Prostate gland (tissue), 2 donors: ENCODE results near the gene SEH1L. TPM values are rescaled to one million over a fixed set of nuclear protein-coding genes. Genes with fewer than 3 reads are reported as not detected.
"Not testable (repeated sequence)": the region's sequence is repeated elsewhere in the genome, so short reads cannot be mapped to it uniquely, and the experiment has no call there.

Experiments used
- DNase-seq: peaks from one replicate; pipeline ENCODE4 v3.0.0-alpha.2; 2019; ENCODE audit warnings: low spot score
- H3K27ac ChIP-seq, 2 donors: fragments of 200-600 bp; sonication (generic); 2 replicates each; pipeline ENCODE4 v1.5.1; 2017 to 2019
- H3K27me3 ChIP-seq: fragments of 200-600 bp; sonication (generic); replicated peaks from 2 replicates; pipeline ENCODE4 v1.5.1; 2019; ENCODE audit not compliant: insufficient read depth
- H3K36me3 ChIP-seq, 2 donors: fragments of 200-600 bp; sonication (generic); 1 replicate in 1 of 2; 2 replicates in 1 of 2; pipeline versions ENCODE4 v1.5.1 to v1.8.1; 2017 to 2019
- H3K4me1 ChIP-seq: fragments of 200-600 bp; sonication (generic); replicated peaks from 2 replicates; pipeline ENCODE4 v1.5.1; 2019
- H3K4me3 ChIP-seq, 2 donors: fragments of 200-600 bp; sonication (generic); 2 replicates each; pipeline ENCODE4 v1.5.1; 2017 to 2019
- H3K9me3 ChIP-seq: fragments of 200-600 bp; sonication (generic); 2 replicates; pipeline ENCODE4 v1.5.1; 2017
- CTCF ChIP-seq, 4 experiments: fragments of 200-600 bp in 2 of 4; fragments of 450-650 bp in 2 of 4; sonication (generic) in 2 of 4; IDR thresholded peaks; 1 replicate in 3 of 4; 2 replicates in 1 of 4; pipeline ENCODE4 v1.5.1; 2016 to 2019; ENCODE audit warnings: antibody characterized with exemption in 4 of 4, mild to moderate bottlenecking in 2 of 4, moderate library complexity in 2 of 4
- POLR2A ChIP-seq: fragments of 450-650 bp; IDR thresholded peaks from one replicate; pipeline ENCODE4 v1.6.1; 2016; ENCODE audit warnings: antibody characterized with exemption, mild to moderate bottlenecking
- POLR2AphosphoS5 ChIP-seq: sonication (generic); formaldehyde crosslinking; IDR thresholded peaks from one replicate; pipeline ENCODE4 v1.6.1; 2017; ENCODE audit warnings: antibody characterized with exemption
- WGBS: methylation state at CpG from one replicate; pipeline ENCODE4 v1.1.5; 2018; 5-methylcytosine and 5-hydroxymethylcytosine counted together
- intact Hi-C: fragments of 100-400 bp; cut with DNase I; formaldehyde crosslinking; loops from one replicate; pipeline ENCODE4 v1.14.2; 2022
- total RNA-seq, 2 donors: library from RNA; depleted of rRNA; stranded (reverse); fragments of >200 nt; gene quantifications; one replicate each; pipeline ENCODE4 v1.1.0, GENCODE V29; 2016

SEH1L gene
- total RNA-seq, 2 donors from 2014 or later, result 35.9 to 46.6 TPM

DNA sequence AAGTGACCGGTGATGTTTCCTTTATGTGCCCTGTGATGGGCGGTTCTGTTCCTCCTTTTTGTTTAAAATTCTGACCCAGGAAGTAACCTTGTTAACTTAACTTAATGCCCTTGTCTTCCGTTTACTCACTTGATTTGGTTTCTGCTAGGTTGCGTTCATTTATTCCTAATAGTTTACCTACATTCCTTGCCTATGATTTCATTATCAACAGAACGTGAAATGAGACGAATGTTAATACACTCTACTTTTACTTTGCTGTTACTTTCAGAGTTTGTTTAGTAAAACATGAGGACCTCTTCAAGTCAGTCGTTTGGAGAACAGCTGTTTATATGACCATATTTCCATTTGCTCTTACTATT, 44.0 kb downstream of the SEH1L start:
- H3K4me1 ChIP-seq, result peaks cover 4% of the 10 kb centered on the region
- H3K27me3 ChIP-seq, result no peaks in the 10 kb centered on the region
- no peak for DNase-seq
- under 1% methylated on average over 7 of the region's 7 CpGs for WGBS
- intact Hi-C loops, result loop anchor here (2.0 to 10.0 kb wide), 4 partner anchors 43 to 273 kb away; partner anchors contain the start of genes PTPN2 and SEH1L
- peak overlapping the region; percentile 87 to 89 for H3K4me3 ChIP-seq
- no peaks in the 10 kb centered on the region for H3K9me3 ChIP-seq
- H3K36me3 ChIP-seq, result no peaks in the 10 kb centered on the region
- no peak for TF ChIP-seq POLR2A
- no peak for TF ChIP-seq POLR2AphosphoS5
- no peak for TF ChIP-seq CTCF (IDR thresholded peaks at IDR 0.05)
- H3K27ac ChIP-seq, result peak overlapping the region; percentile 85 to 86

DNA sequence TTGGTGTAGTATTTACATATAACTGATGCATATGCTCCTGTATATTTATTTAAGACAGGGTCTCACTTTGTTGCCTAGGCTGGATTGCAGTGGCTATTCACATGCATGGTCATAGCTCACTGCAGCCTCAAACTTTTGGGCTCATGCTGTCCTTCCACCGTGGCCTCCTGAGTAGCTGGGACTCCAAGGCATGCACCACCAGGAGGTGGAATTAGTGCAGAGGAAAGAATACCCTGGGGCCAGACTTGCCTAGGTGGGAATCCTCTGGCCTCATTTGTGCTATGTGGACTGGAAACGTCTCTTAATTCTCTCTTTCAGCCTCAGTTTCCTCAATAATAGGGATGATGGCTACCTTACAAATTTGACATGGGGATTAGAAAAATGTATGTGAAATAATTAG, 45.6 kb downstream of the SEH1L start:
- no peak for DNase-seq
- 84% methylated on average over 2 of the region's 2 CpGs for WGBS
- no peaks in the 10 kb centered on the region for H3K27me3 ChIP-seq
- H3K4me3 ChIP-seq, result no peak overlapping the region
- no peak overlapping the region for H3K27ac ChIP-seq
- H3K4me1 ChIP-seq, result peaks cover 4% of the 10 kb centered on the region
- no peak for TF ChIP-seq POLR2A
- no peak for TF ChIP-seq POLR2AphosphoS5
- no peak for TF ChIP-seq CTCF (IDR thresholded peaks at IDR 0.05)
- intact Hi-C loops, result loop anchor here (10.0 kb wide), 2 partner anchors 81 to 271 kb away; no protein-coding TSS in a partner anchor
- no peaks in the 10 kb centered on the region for H3K9me3 ChIP-seq
- H3K36me3 ChIP-seq, result no peaks in the 10 kb centered on the region

DNA sequence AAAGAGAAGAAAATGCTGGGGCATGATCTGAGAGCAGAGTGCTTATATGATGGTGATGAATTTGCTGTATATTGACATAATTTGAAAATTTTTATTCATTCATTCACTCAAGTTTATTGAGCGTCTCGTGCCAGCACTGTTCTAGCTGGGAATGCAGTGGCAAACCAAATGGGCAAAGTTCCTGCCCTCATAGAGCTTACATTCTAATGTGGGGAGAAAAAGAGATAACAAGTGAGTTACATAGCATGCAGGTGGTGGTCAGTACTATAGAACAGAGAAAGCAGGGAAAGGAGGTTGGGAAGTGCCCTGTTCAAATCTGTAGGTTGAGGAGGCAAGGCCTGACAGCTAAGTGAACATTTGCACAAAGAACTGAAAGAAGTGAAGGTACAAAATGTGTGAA, 47.6 kb downstream of the SEH1L start:
- DNase-seq, result no peak
- no peak overlapping the region for H3K27ac ChIP-seq
- 94% methylated on average over 2 of the region's 2 CpGs for WGBS
- no peaks in the 10 kb centered on the region for H3K27me3 ChIP-seq
- TF ChIP-seq CTCF (IDR thresholded peaks at IDR 0.05) (no peak), POLR2AphosphoS5 (no peak), POLR2A (no peak)
- no peak overlapping the region for H3K4me3 ChIP-seq
- intact Hi-C loops, result loop anchor here (10.0 kb wide), 2 partner anchors 79 to 269 kb away; no protein-coding TSS in a partner anchor
- H3K9me3 ChIP-seq, result no peaks in the 10 kb centered on the region
- no peaks in the 10 kb centered on the region for H3K36me3 ChIP-seq
- H3K4me1 ChIP-seq, result peaks cover 4% of the 10 kb centered on the region

DNA sequence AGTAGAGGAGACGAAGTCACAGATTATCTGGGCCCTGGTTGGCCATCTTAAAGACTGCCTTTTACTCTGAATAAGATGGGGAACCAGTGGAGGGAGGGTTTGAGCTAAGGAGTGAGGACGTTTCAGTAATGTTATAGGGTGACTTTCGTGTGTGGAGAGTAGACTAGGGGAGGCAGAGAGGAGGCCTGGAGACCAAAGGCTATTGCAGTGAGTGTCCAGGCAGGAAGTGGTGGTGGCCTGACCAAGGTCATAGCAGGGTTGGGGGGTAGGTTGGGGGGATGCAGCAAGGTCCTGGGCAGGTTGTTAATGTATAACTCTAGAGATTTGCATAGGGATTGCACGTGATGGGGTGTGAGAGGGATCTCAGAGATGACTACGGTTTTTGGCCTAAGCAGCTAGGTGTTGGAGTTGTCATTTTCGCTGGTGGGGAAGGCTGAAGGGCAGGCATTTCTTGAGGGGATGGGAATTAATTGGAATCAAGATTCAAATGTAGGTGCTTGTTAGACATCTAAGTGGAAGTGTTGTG, 48.2 kb downstream of the SEH1L start:
- no peak overlapping the region for H3K4me3 ChIP-seq
- intact Hi-C loops, result loop anchor here (10.0 kb wide), 2 partner anchors 79 to 269 kb away; no protein-coding TSS in a partner anchor
- no peak for DNase-seq
- no peaks in the 10 kb centered on the region for H3K36me3 ChIP-seq
- 91% methylated on average over 6 of the region's 6 CpGs for WGBS
- TF ChIP-seq POLR2AphosphoS5 (no peak), CTCF (IDR thresholded peaks at IDR 0.05) (no peak), POLR2A (no peak)
- peaks cover 4% of the 10 kb centered on the region for H3K4me1 ChIP-seq
- H3K27me3 ChIP-seq, result no peaks in the 10 kb centered on the region
- no peak overlapping the region for H3K27ac ChIP-seq
- no peaks in the 10 kb centered on the region for H3K9me3 ChIP-seq

- no peak for TF ChIP-seq POLR2A
- no peak for TF ChIP-seq POLR2AphosphoS5
- no peak for TF ChIP-seq CTCF (IDR thresholded peaks at IDR 0.05)
- DNase-seq, result no peak
- intact Hi-C loops, result loop anchor here (10.0 kb wide), 2 partner anchors 78 to 268 kb away; no protein-coding TSS in a partner anchor
- Histone ChIP-seq H3K4me3 (no peak overlapping the region), H3K27ac (no peak overlapping the region), H3K4me1 (peaks cover 4% of the 10 kb centered on the region), H3K27me3 (no peaks in the 10 kb centered on the region), H3K9me3 (no peaks in the 10 kb centered on the region), H3K36me3 (no peaks in the 10 kb centered on the region)
- WGBS, result 85% methylated on average over 10 of the region's 10 CpGs
Observed at GRCh38 chr18:12996661-12997292, 49.0 kb downstream of the SEH1L start.

GRCh38 chr18:12997330-12997729, 49.5 kb downstream of the SEH1L start:
- 78% methylated on average over 2 of the region's 2 CpGs for WGBS
- H3K27me3 ChIP-seq, H3K9me3 ChIP-seq, H3K27ac ChIP-seq, H3K4me1 ChIP-seq, H3K4me3 ChIP-seq, H3K36me3 ChIP-seq, DNase-seq: not testable (repeated sequence)
- intact Hi-C loops, result loop anchor here (10.0 kb wide), 2 partner anchors 77 to 267 kb away; no protein-coding TSS in a partner anchor
